SK-N-SH treated with all-trans-retinoic acid at 6 μM for 48 hours (cell line): ENCODE measurements around the gene CACNA1B.

Source experiments
- ATAC-seq: fragments of 200-7000 bp; cut with Tn5 transposase; 3 replicates; pipeline ENCODE4 v1.9.1; 2020; ENCODE audit warnings: mild to moderate bottlenecking, moderate library complexity
- ARNTL ChIP-seq: fragments of 450-650 bp; formaldehyde crosslinking; IDR thresholded peaks from 2 replicates; pipeline ENCODE4 v1.5.0; 2020; ENCODE audit warnings: low read depth, mild to moderate bottlenecking, moderate library complexity, borderline replicate concordance
- BACH2 ChIP-seq: fragments of 250-450 bp; sonication (Bioruptor Pico); IDR thresholded peaks from 2 replicates; pipeline ENCODE4 v1.9.0; 2021; ENCODE audit warnings: mild to moderate bottlenecking, borderline replicate concordance
- CREB5 ChIP-seq: fragments of 250-450 bp; sonication (Bioruptor Pico); IDR thresholded peaks from 2 replicates; pipeline ENCODE4 v1.5.1; 2020; ENCODE audit warnings: low read depth, mild to moderate bottlenecking, moderate library complexity
- CSDC2 ChIP-seq: fragments of 250-450 bp; sonication (Bioruptor Pico); IDR thresholded peaks from 2 replicates; pipeline ENCODE4 v1.5.0; 2020; ENCODE audit warnings: mild to moderate bottlenecking, moderate library complexity
- CSRNP3 ChIP-seq: fragments of 250-450 bp; sonication (Bioruptor Pico); IDR thresholded peaks from 2 replicates; pipeline ENCODE4 v1.5.1; 2021; ENCODE audit warnings: mild to moderate bottlenecking, moderate library complexity
- ESRRG ChIP-seq: fragments of 250-450 bp; sonication (Bioruptor Pico); IDR thresholded peaks from 2 replicates; pipeline ENCODE4 v1.6.1; 2021; ENCODE audit warnings: mild to moderate bottlenecking
- GLIS3 ChIP-seq: fragments of 250-450 bp; sonication (Bioruptor Pico); IDR thresholded peaks from 2 replicates; pipeline ENCODE4 v1.5.0; 2020; ENCODE audit warnings: mild to moderate bottlenecking, moderate library complexity
- ISL1 ChIP-seq: fragments of 250-450 bp; sonication (Bioruptor Pico); IDR thresholded peaks from 2 replicates; pipeline ENCODE4 v2.1.2; 2022; ENCODE audit warnings: mild to moderate bottlenecking, moderate library complexity
- OSR1 ChIP-seq: fragments of 250-450 bp; sonication (Bioruptor Pico); IDR thresholded peaks from 2 replicates; pipeline ENCODE4 v1.8.0; 2022; ENCODE audit warnings: moderate library complexity, mild to moderate bottlenecking, inconsistent platforms
- PATZ1 ChIP-seq: fragments of 250-450 bp; sonication (Bioruptor Pico); IDR thresholded peaks from 2 replicates; pipeline ENCODE4 v1.8.0; 2020; ENCODE audit warnings: mild to moderate bottlenecking, moderate library complexity, borderline replicate concordance
- POU6F1 ChIP-seq: fragments of 250-450 bp; sonication (Bioruptor Pico); IDR thresholded peaks from 2 replicates; pipeline ENCODE4 v1.8.0; 2021; ENCODE audit warnings: low read depth, mild to moderate bottlenecking, moderate library complexity, borderline replicate concordance
- PPARA ChIP-seq: fragments of 250-450 bp; sonication (Bioruptor Pico); IDR thresholded peaks from 2 replicates; pipeline ENCODE4 v1.5.0; 2020; ENCODE audit warnings: mild to moderate bottlenecking, borderline replicate concordance
- RARB ChIP-seq: fragments of 250-450 bp; sonication (Bioruptor Pico); IDR thresholded peaks from 2 replicates; pipeline ENCODE4 v1.8.0; 2021; ENCODE audit warnings: mild to moderate bottlenecking, moderate library complexity
- TSHZ2 ChIP-seq: fragments of 250-450 bp; sonication (Bioruptor Pico); IDR thresholded peaks from 2 replicates; pipeline ENCODE4 v1.5.0; 2020; ENCODE audit warnings: mild to moderate bottlenecking, moderate library complexity
- ZC3H10 ChIP-seq: fragments of 250-450 bp; sonication (Bioruptor Pico); IDR thresholded peaks from 2 replicates; pipeline ENCODE4 v1.5.1; 2021; ENCODE audit warnings: mild to moderate bottlenecking, moderate library complexity
- ZFP3 ChIP-seq: fragments of 250-450 bp; sonication (Bioruptor Pico); IDR thresholded peaks from 2 replicates; pipeline ENCODE4 v1.5.0; 2020; ENCODE audit warnings: mild to moderate bottlenecking, moderate library complexity
- ZFP30 ChIP-seq: fragments of 450-650 bp; formaldehyde crosslinking; IDR thresholded peaks from 2 replicates; pipeline ENCODE4 v1.5.0; 2022; ENCODE audit warnings: mild to moderate bottlenecking, moderate library complexity
- ZNF565 ChIP-seq: fragments of 450-650 bp; formaldehyde crosslinking; conservative IDR thresholded peaks from 2 replicates; pipeline ENCODE4 v1.5.0; 2020; ENCODE audit warnings: low read depth, mild to moderate bottlenecking, moderate library complexity
- ZNF70 ChIP-seq: fragments of 450-650 bp; formaldehyde crosslinking; IDR thresholded peaks from 2 replicates; pipeline ENCODE4 v1.5.0; 2020; ENCODE audit warnings: mild to moderate bottlenecking, moderate library complexity
- ZNF8 ChIP-seq: fragments of 450-650 bp; formaldehyde crosslinking; IDR thresholded peaks from 2 replicates; pipeline ENCODE4 v1.5.0; 2020; ENCODE audit warnings: mild to moderate bottlenecking, moderate library complexity

CACNA1B gene

GRCh38 chr9:137878146-137878941, 762 bp downstream of the CACNA1B start:
- TF ChIP-seq BACH2, result no peak
- no peak for TF ChIP-seq OSR1
- no peak for TF ChIP-seq POU6F1
- no peak for TF ChIP-seq GLIS3 (CRISPR knock-in tag)
- TF ChIP-seq ZC3H10, result no peak
- no peak for TF ChIP-seq ISL1 (CRISPR knock-in tag)
- no peak for TF ChIP-seq ZNF8 (CRISPR knock-in tag)
- no peak for TF ChIP-seq ZFP3 (CRISPR knock-in tag)
- TF ChIP-seq TSHZ2 (CRISPR knock-in tag), result no peak
- no peak for TF ChIP-seq ZFP30 (CRISPR knock-in tag)
- no peak for TF ChIP-seq PPARA
- no peak for TF ChIP-seq RARB (CRISPR knock-in tag)
- no peak for TF ChIP-seq ZNF70 (CRISPR knock-in tag)
- TF ChIP-seq CSRNP3 (CRISPR knock-in tag), result no peak
- no peak for TF ChIP-seq CSDC2 (CRISPR knock-in tag)
- no peak for TF ChIP-seq PATZ1 (CRISPR knock-in tag)
- TF ChIP-seq CREB5 (CRISPR knock-in tag), result no peak
- ATAC-seq, result peak; percentile 33; the same call in 2 of the 3 replicates

GRCh38 chr9:137879052-137879451, 1.5 kb downstream of the CACNA1B start:
- no peak for ATAC-seq
- TF ChIP-seq CSRNP3 (CRISPR knock-in tag) (no peak), ZNF565 (CRISPR knock-in tag) (no peak), TSHZ2 (CRISPR knock-in tag) (no peak), RARB (CRISPR knock-in tag) (no peak), ESRRG (CRISPR knock-in tag) (no peak), CREB5 (CRISPR knock-in tag) (no peak), ZNF8 (CRISPR knock-in tag) (no peak), ARNTL (no peak), OSR1 (no peak), ZNF70 (CRISPR knock-in tag) (no peak)
- TF ChIP-seq, all 23 proteins: peak for 0
